Measurements from ENCODE around the gene MAD1L1. TPM values are rescaled to one million over a fixed set of nuclear protein-coding genes. Genes with fewer than 3 reads are reported as not detected.

The MAD1L1 gene
- total and polyA plus RNA-seq, 2 of the 8 experiments (the other 6 are each of a cell fraction or from before 2014, with no cell fraction given) = 40.4 to 44.6 TPM

DNA sequence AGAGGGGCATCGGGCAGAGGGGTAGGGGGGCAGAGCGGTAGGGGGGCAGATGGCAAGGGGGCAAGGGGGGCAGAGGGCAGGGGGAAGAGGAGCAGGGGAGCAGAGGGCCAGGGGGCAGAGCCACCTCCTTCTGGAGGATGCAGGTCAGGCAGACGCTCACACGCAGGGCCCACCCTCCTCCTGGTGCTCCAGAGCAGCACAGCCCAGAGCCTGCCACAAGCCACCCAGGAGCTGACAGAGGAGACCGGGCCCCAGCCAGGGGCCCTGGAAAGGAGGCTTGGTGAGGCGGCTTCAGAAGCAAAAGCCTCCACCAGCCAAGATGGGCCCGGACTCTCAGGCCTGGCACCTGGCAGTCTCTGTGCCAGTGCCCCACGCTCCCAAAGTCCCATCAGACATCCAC, 13.1 kb downstream of the MAD1L1 start:
- Histone ChIP-seq H3K36me3 (ENCODE audit: control insufficient read depth in 2 of 4, insufficient read depth in 4 of 4, low read length in 3 of 4) (peaks cover 19 to 50% (median 38%) of the 10 kb centered on the region in 4 experiments; a peak in 7 of 8 replicates), H3K23me2 (ENCODE audit: low read depth, low read length) (no peaks in the 10 kb centered on the region), H4K8ac (ENCODE audit: extremely low read depth, insufficient read depth, low read length) (no peak overlapping the region), H2BK5ac (ENCODE audit: low read depth, low read length) (no peak overlapping the region), H3K9ac (replicated peaks in 1 of 4; ENCODE audit: extremely low read depth in 1 of 4, low read depth in 3 of 4, low read length in 3 of 4) (no peak overlapping the region; a peak in 1 of 7 replicates), H3K56ac (replicated peaks; ENCODE audit: insufficient read length, low read depth, low read length) (no peak overlapping the region), H2BK15ac (ENCODE audit: low read length) (no peak overlapping the region), H3K4ac (replicated peaks; ENCODE audit: insufficient read length, low read depth, low read length) (no peak overlapping the region), H2BK120ac (replicated peaks; ENCODE audit: low read depth, low read length) (no peak overlapping the region), H3K27ac (ENCODE audit: low read depth, low read length) (no peak overlapping the region), H3K18ac (ENCODE audit: extremely low read depth, low read length) (no peak overlapping the region), H4K91ac (replicated peaks; ENCODE audit: insufficient read length, low read length) (no peak overlapping the region), H3K4me2 (ENCODE audit: insufficient read depth in 1 of 2, low read depth in 2 of 2, low read length in 2 of 2) (no peak overlapping the region), H4K5ac (ENCODE audit: insufficient read length, low read depth, low read length) (no peak overlapping the region), H3K4me1 (replicated peaks in 1 of 4; ENCODE audit: control insufficient read depth in 3 of 4, insufficient read depth in 4 of 4, low read length in 3 of 4) (no peaks in the 10 kb centered on the region), H3K79me1 (ENCODE audit: low read depth, low read length) (peaks cover 14% of the 10 kb centered on the region), H2AK5ac (ENCODE audit: low read depth, low read length) (no peak overlapping the region), H3K79me2 (ENCODE audit: control insufficient read depth in 1 of 2, insufficient read depth in 2 of 2, low read length in 2 of 2) (peaks cover 0 to 10% of the 10 kb centered on the region in 2 experiments; a peak in 3 of 4 replicates), H2BK12ac (ENCODE audit: low read depth, low read length) (no peak overlapping the region), H2AFZ (ENCODE audit: low read length) (no peak overlapping the region), H3K14ac (ENCODE audit: insufficient read length) (no peak overlapping the region), H3K4me3 (ENCODE audit: extremely low read depth in 1 of 4, insufficient read depth in 2 of 4, low read depth in 3 of 4, low read length in 4 of 4) (no peak overlapping the region), H4K20me1 (replicated peaks in 1 of 2; ENCODE audit: control insufficient read depth in 1 of 2, insufficient read depth in 2 of 2, low read length in 2 of 2) (peaks cover 5 to 24% of the 10 kb centered on the region in 2 experiments), H3K27me3 (replicated peaks in 1 of 4; ENCODE audit: control insufficient read depth in 3 of 4, extremely low read depth in 1 of 4, insufficient read depth in 3 of 4, low read length in 3 of 4) (no peaks in the 10 kb centered on the region), H3K9me3 (ENCODE audit: insufficient read depth in 2 of 2, low read depth in 1 of 2, low read length in 1 of 2) (no peaks in the 10 kb centered on the region), H3K23ac (ENCODE audit: insufficient read length) (no peak overlapping the region), H2BK20ac (ENCODE audit: low read length) (no peak overlapping the region)
- ChIA-PET CTCF (ENCODE audit: partially characterized antibody) (no interaction called here), POLR2A (ENCODE audit: partially characterized antibody) (no interaction called here)
- FAIRE-seq (no peak), DNase-seq (ENCODE audit: low read depth in 1 of 2, low spot score in 2 of 2) (no peak)
- WGBS, 2 experiments (ENCODE audit: extremely low coverage in 1 of 2, insufficient coverage in 1 of 2, insufficient read length in 1 of 2, insufficient replicate concordance in 2 of 2, low coverage in 1 of 2, low lambda C conversion rate in 2 of 2, missing lambda C conversion rate in 1 of 2) = 88% methylated on average over 7 of the region's 8 CpGs; no CpG with 5 or more reads in 1 of the 2 experiments
- no peak for TF ChIP-seq USF2 (IDR thresholded peaks at IDR 0.05; ENCODE audit: low read length)
- no peak for TF ChIP-seq BACH1 (IDR thresholded peaks at IDR 0.05; ENCODE audit: low read length)
- no peak for TF ChIP-seq TBP (IDR thresholded peaks at IDR 0.05; ENCODE audit: low read depth, low read length)
- TF ChIP-seq EP300 (IDR thresholded peaks at IDR 0.05; ENCODE audit: borderline replicate concordance in 1 of 2, low read depth in 2 of 2, low read length in 2 of 2) = no peak
- no peak for TF ChIP-seq TAF1 (IDR thresholded peaks at IDR 0.05; ENCODE audit: low read depth, low read length)
- TF ChIP-seq, protein P1, sequence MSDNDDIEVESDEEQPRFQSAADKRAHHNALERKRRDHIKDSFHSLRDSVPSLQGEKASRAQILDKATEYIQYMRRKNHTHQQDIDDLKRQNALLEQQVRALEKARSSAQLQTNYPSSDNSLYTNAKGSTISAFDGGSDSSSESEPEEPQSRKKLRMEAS (IDR thresholded peaks at IDR 0.05) = no peak
- TF ChIP-seq SAP30 (IDR thresholded peaks at IDR 0.05; ENCODE audit: insufficient read depth, insufficient replicate concordance, low read length) = no peak
- TF ChIP-seq PHF8 (conservative IDR thresholded peaks at IDR 0.05; ENCODE audit: low read depth, low read length) = no peak
- no peak for TF ChIP-seq SIN3A (conservative IDR thresholded peaks at IDR 0.05 in 1 of 2, IDR thresholded peaks at IDR 0.05 in 1 of 2; ENCODE audit: low read depth in 1 of 2, low read length in 2 of 2)
- TF ChIP-seq GTF2F1 (IDR thresholded peaks at IDR 0.05; ENCODE audit: borderline replicate concordance, low read depth, low read length) = no peak
- TF ChIP-seq SIX5 (IDR thresholded peaks at IDR 0.05; ENCODE audit: low read depth, low read length) = no peak
- no peak for TF ChIP-seq HDAC6 (IDR thresholded peaks at IDR 0.05; ENCODE audit: low read depth, low read length)
- TF ChIP-seq ASH2L (IDR thresholded peaks at IDR 0.05; ENCODE audit: low read length) = no peak
